Caco-2 (cell line): ENCODE data around the gene PEX26. TPM values are rescaled to one million over a fixed set of nuclear protein-coding genes. Genes with fewer than 3 reads are reported as not detected.

Experiments used
- BruUV-seq: library from RNA; stranded (reverse); fragments of 400-500 nt; replicated peaks from 2 replicates; lab custom pipeline; 2021; lab: Mats Ljungman, UMichigan
- CTCF ChIA-PET: fragments of 300-600 bp; sonication (Branson Sonifier 250); formaldehyde crosslinking; loops from one replicate; lab custom pipeline; 2022; ENCODE audit warnings: antibody characterized with exemption; lab: Charles Lee
- POLR2A ChIA-PET: fragments of 300-600 bp; sonication (Branson Sonifier 250); formaldehyde crosslinking; loops from one replicate; lab custom pipeline; 2022; ENCODE audit warnings: antibody characterized with exemption; lab: Charles Lee
- DNase-seq, 2 experiments: peaks; one replicate each; pipeline versions ENCODE4 v3.0.0 to v3.0.0-alpha.2; 2020 to 2022
- H3K27me3 ChIP-seq: replicated peaks from 2 replicates; pipeline ENCODE4 v1.6.0; 2011; ENCODE audit warnings: low read length; ENCODE audit not compliant: control insufficient read depth, insufficient read depth
- H3K36me3 ChIP-seq: 2 replicates; pipeline ENCODE4 v1.5.1; 2011; ENCODE audit warnings: low read length; ENCODE audit not compliant: control insufficient read depth, insufficient read depth
- H3K4me1 ChIP-seq: fragments of 250-450 bp; sonication (Bioruptor Pico); 2 replicates; pipeline ENCODE4 v1.5.1; 2020; ENCODE audit warnings: mild to moderate bottlenecking
- H3K4me3 ChIP-seq: 2 replicates; pipeline ENCODE4 v1.5.1; 2011; ENCODE audit warnings: low read depth, mild to moderate bottlenecking, control low read depth, low read length
- H3K9me3 ChIP-seq: fragments of 250-450 bp; sonication (Bioruptor Pico); 2 replicates; pipeline ENCODE4 v1.5.1; 2020; ENCODE audit warnings: mild to moderate bottlenecking, moderate library complexity
- H3K27ac Mint-ChIP-seq: one replicate; pipeline ENCODE4 v1.8.0; 2022; ENCODE audit warnings: mixed read lengths; ENCODE audit not compliant: unreplicated experiment
- H3K27me3 Mint-ChIP-seq: one replicate; pipeline ENCODE4 v1.8.0; 2022; ENCODE audit warnings: mixed read lengths; ENCODE audit not compliant: insufficient read depth, unreplicated experiment
- H3K36me3 Mint-ChIP-seq: one replicate; pipeline ENCODE4 v1.8.0; 2022; ENCODE audit warnings: mild to moderate bottlenecking, mixed read lengths; ENCODE audit not compliant: insufficient read depth, unreplicated experiment
- H3K4me1 Mint-ChIP-seq: one replicate; pipeline ENCODE4 v1.8.0; 2022; ENCODE audit warnings: low read depth, mixed read lengths; ENCODE audit not compliant: unreplicated experiment
- H3K4me3 Mint-ChIP-seq: one replicate; pipeline ENCODE4 v1.8.0; 2022; ENCODE audit warnings: mild to moderate bottlenecking, moderate library complexity, mixed read lengths; ENCODE audit not compliant: unreplicated experiment
- H3K9me3 Mint-ChIP-seq: one replicate; pipeline ENCODE4 v1.8.0; 2022; ENCODE audit warnings: mixed read lengths; ENCODE audit not compliant: unreplicated experiment
- CTCF ChIP-seq, 2 experiments: fragments of 200-600 bp in 1 of 2; IDR thresholded peaks; 1 replicate in 1 of 2; 2 replicates in 1 of 2; pipeline versions ENCODE4 v1.5.1 to v1.8.0; 2011 to 2022; ENCODE audit warnings: antibody characterized with exemption in 1 of 2, control low read depth in 1 of 2, inconsistent platforms in 1 of 2, low read depth in 1 of 2, low read length in 1 of 2, mild to moderate bottlenecking in 1 of 2, moderate library complexity in 1 of 2; ENCODE audit not compliant: insufficient read depth in 1 of 2, severe bottlenecking in 1 of 2, unreplicated experiment in 1 of 2
- intact Hi-C: fragments of 100-400 bp; cut with micrococcal nuclease; formaldehyde crosslinking; loops from one replicate; pipeline ENCODE4 v1.10.0; 2022; ENCODE audit not compliant: unreplicated experiment
- total RNA-seq: library from RNA; stranded (reverse); gene quantifications from 2 replicates; pipeline ENCODE4 v1.2.3, GENCODE V29; 2022

The PEX26 gene
- total RNA-seq, 1 experiment from 2014 or later = 40.6 TPM

- Histone ChIP-seq H3K4me1 (peaks cover 3% of the 10 kb centered on the region; the same call in 1 of the 2 replicates), H3K4me3 (no peak overlapping the region), H3K36me3 (no peaks in the 10 kb centered on the region), H3K9me3 (no peaks in the 10 kb centered on the region; the same call in 1 of the 2 replicates), H3K27me3 (no peaks in the 10 kb centered on the region)
- Mint-ChIP-seq H3K9me3 (no peaks in the 10 kb centered on the region), H3K27ac (no peak overlapping the region), H3K4me3 (no peak overlapping the region), H3K4me1 (peaks cover 7% of the 10 kb centered on the region), H3K27me3 (no peaks in the 10 kb centered on the region), H3K36me3 (no peaks in the 10 kb centered on the region)
- POLR2A ChIA-PET = no interaction called here
- TF ChIP-seq CTCF (IDR thresholded peaks at IDR 0.05; ENCODE audit: insufficient read depth in 1 of 2, low read depth in 1 of 2, low read length in 1 of 2, severe bottlenecking in 1 of 2, unreplicated experiment in 1 of 2) = no peak
- intact Hi-C loops = no loop called here
- CTCF ChIA-PET = no interaction called here
- no peak for DNase-seq
- BruUV-seq = no TSS peak
These were observed 70.0 kb downstream of the PEX26 start for GRCh38 chr22:18147791-18148190.

GRCh38 chr22:18148293-18148965, 70.6 kb downstream of the PEX26 start:
- DNase-seq = no peak
- H3K27ac Mint-ChIP-seq = no peak overlapping the region
- Histone ChIP-seq H3K4me3 (no peak overlapping the region), H3K27me3 (no peaks in the 10 kb centered on the region), H3K4me1 (peaks cover 3% of the 10 kb centered on the region; the same call in 1 of the 2 replicates), H3K9me3 (no peaks in the 10 kb centered on the region; the same call in 1 of the 2 replicates), H3K36me3 (no peaks in the 10 kb centered on the region)
- H3K4me1 Mint-ChIP-seq = peaks cover 7% of the 10 kb centered on the region
- ChIA-PET CTCF (no interaction called here), POLR2A (no interaction called here)
- no peaks in the 10 kb centered on the region for H3K27me3 Mint-ChIP-seq
- no peak overlapping the region for H3K4me3 Mint-ChIP-seq
- no TSS peak for BruUV-seq
- intact Hi-C loops = no loop called here
- no peaks in the 10 kb centered on the region for H3K36me3 Mint-ChIP-seq
- TF ChIP-seq CTCF (IDR thresholded peaks at IDR 0.05; ENCODE audit: insufficient read depth in 1 of 2, low read depth in 1 of 2, low read length in 1 of 2, severe bottlenecking in 1 of 2, unreplicated experiment in 1 of 2) = no peak
- H3K9me3 Mint-ChIP-seq = no peaks in the 10 kb centered on the region

- Mint-ChIP-seq H3K4me3 (no peak overlapping the region), H3K27me3 (no peaks in the 10 kb centered on the region), H3K4me1 (no peaks in the 10 kb centered on the region), H3K27ac (no peak overlapping the region), H3K9me3 (no peaks in the 10 kb centered on the region), H3K36me3 (no peaks in the 10 kb centered on the region)
- H3K9me3 ChIP-seq = no peaks in the 10 kb centered on the region
- TF ChIP-seq CTCF (IDR thresholded peaks at IDR 0.05; ENCODE audit: insufficient read depth in 1 of 2, low read depth in 1 of 2, low read length in 1 of 2, severe bottlenecking in 1 of 2, unreplicated experiment in 1 of 2) = no peak
- no peak for DNase-seq
- no TSS peak for BruUV-seq
- H3K4me3 ChIP-seq = no peak overlapping the region
- no peaks in the 10 kb centered on the region for H3K36me3 ChIP-seq
- intact Hi-C loops = no loop called here
- H3K4me1 ChIP-seq = 0 out of 2 replicates have a peak, but pooled peaks cover 3% of the 10 kb centered on the region
- CTCF ChIA-PET = no interaction called here
- no peaks in the 10 kb centered on the region for H3K27me3 ChIP-seq
- POLR2A ChIA-PET = no interaction called here
These were observed 74.7 kb downstream of the PEX26 start for GRCh38 chr22:18152519-18152918.
